Neutrophil (primary cell): Measurements from ENCODE around the gene RARG.

Experiments
- H3K27ac ChIP-seq: fragments of 200-600 bp; sonication (generic); 2 replicates; pipeline ENCODE4 v1.5.1; 2016; ENCODE audit warnings: mild to moderate bottlenecking, moderate library complexity
- H3K27me3 ChIP-seq: fragments of 200-600 bp; sonication (generic); 2 replicates; pipeline ENCODE4 v1.6.0; 2016; ENCODE audit warnings: mild to moderate bottlenecking
- H3K36me3 ChIP-seq: fragments of 200-600 bp; sonication (generic); 2 replicates; pipeline ENCODE4 v1.5.1; 2017
- H3K4me1 ChIP-seq, 2 experiments: fragments of 200-600 bp in 1 of 2; sonication (generic) in 1 of 2; 1 replicate in 1 of 2; 2 replicates in 1 of 2; pipeline versions ENCODE4 v1.5.1 to v1.6.1; 2013 to 2016; ENCODE audit warnings: low read depth in 1 of 2, low read length in 1 of 2, mild to moderate bottlenecking in 1 of 2, moderate library complexity in 1 of 2; ENCODE audit not compliant: control insufficient read depth in 1 of 2, insufficient read depth in 1 of 2
- H3K4me3 ChIP-seq, 2 experiments: fragments of 200-600 bp in 1 of 2; sonication (generic) in 1 of 2; 1 replicate in 1 of 2; 2 replicates in 1 of 2; pipeline ENCODE4 v1.5.1; 2013 to 2016; ENCODE audit warnings: low read depth in 1 of 2, low read length in 1 of 2, mild to moderate bottlenecking in 1 of 2, moderate library complexity in 1 of 2
- H3K9me3 ChIP-seq: fragments of 200-600 bp; sonication (generic); 2 replicates; pipeline ENCODE4 v1.5.1; 2016
- CTCF ChIP-seq: fragments of 200-600 bp; sonication (generic); IDR thresholded peaks from 2 replicates; pipeline ENCODE4 v1.5.1; 2016; ENCODE audit warnings: antibody characterized with exemption

RARG gene

GRCh38 chr12:53274445-53274844 is 42.4 kb upstream of the RARG start:
- no peak overlapping the region for H3K27ac ChIP-seq
- peaks cover 15% of the 10 kb centered on the region for H3K36me3 ChIP-seq
- peaks cover 3 to 10% of the 10 kb centered on the region in 2 experiments for H3K4me1 ChIP-seq
- no peaks in the 10 kb centered on the region for H3K9me3 ChIP-seq
- TF ChIP-seq CTCF: no peak
- H3K4me3 ChIP-seq: no peak overlapping the region
- no peaks in the 10 kb centered on the region for H3K27me3 ChIP-seq

GRCh38 chr12:53268630-53269562 is 36.9 kb upstream of the RARG start:
- Histone ChIP-seq H3K4me3 (peak overlapping the region; percentile 83 to 84), H3K9me3 (no peaks in the 10 kb centered on the region), H3K27me3 (no peaks in the 10 kb centered on the region), H3K36me3 (no peaks in the 10 kb centered on the region), H3K27ac (no peak overlapping the region), H3K4me1 (peaks cover 19 to 30% of the 10 kb centered on the region in 2 experiments)
- no peak for TF ChIP-seq CTCF

- Histone ChIP-seq H3K27ac (peak within 1 kb of the TSS; percentile 64), H3K27me3 (no peaks in the 10 kb centered on the region), H3K4me1 (peaks cover 19 to 30% of the 10 kb centered on the region in 2 experiments), H3K36me3 (no peaks in the 10 kb centered on the region), H3K4me3 (peak within 1 kb of the TSS; percentile 83 to 84), H3K9me3 (no peaks in the 10 kb centered on the region)
- TF ChIP-seq CTCF: no peak
Measured at GRCh38 chr12:53267999-53268629, 36.1 kb upstream of the RARG start, which contains the start of gene ESPL1. Gene ESPL1, plus strand, starts transcription at chr12:53268299. Its CDS starts 468 bp downstream, at chr12:53268767.

- Histone ChIP-seq H3K4me3 (peak overlapping the region; percentile 83 to 84), H3K27me3 (no peaks in the 10 kb centered on the region), H3K4me1 (peaks cover 19 to 30% of the 10 kb centered on the region in 2 experiments), H3K27ac (peak overlapping the region; percentile 64), H3K9me3 (no peaks in the 10 kb centered on the region), H3K36me3 (no peaks in the 10 kb centered on the region)
- TF ChIP-seq CTCF: no peak
Measured at GRCh38 chr12:53267306-53267998, 35.4 kb upstream of the RARG start.

GRCh38 chr12:53265783-53266182 is 33.8 kb upstream of the RARG start:
- TF ChIP-seq CTCF: no peak
- Histone ChIP-seq H3K27ac (no peak overlapping the region), H3K4me1 (peaks cover 19 to 30% of the 10 kb centered on the region in 2 experiments), H3K36me3 (no peaks in the 10 kb centered on the region), H3K9me3 (no peaks in the 10 kb centered on the region), H3K4me3 (no peak overlapping the region), H3K27me3 (no peaks in the 10 kb centered on the region)
